HG02981 (cell line): ENCODE measurements around the gene ABLIM1.

Experiments
- ATAC-seq: cut with Tn5 transposase; IDR thresholded peaks from one replicate; pipeline ENCODE4 v1.9.1; 2021; ENCODE audit warnings: mild to moderate bottlenecking, moderate library complexity; ENCODE audit not compliant: unreplicated experiment

Gene ABLIM1

GRCh38 chr10:114624951-114625780, 32.9 kb downstream of the ABLIM1 start:
- ATAC-seq = no peak

DNA sequence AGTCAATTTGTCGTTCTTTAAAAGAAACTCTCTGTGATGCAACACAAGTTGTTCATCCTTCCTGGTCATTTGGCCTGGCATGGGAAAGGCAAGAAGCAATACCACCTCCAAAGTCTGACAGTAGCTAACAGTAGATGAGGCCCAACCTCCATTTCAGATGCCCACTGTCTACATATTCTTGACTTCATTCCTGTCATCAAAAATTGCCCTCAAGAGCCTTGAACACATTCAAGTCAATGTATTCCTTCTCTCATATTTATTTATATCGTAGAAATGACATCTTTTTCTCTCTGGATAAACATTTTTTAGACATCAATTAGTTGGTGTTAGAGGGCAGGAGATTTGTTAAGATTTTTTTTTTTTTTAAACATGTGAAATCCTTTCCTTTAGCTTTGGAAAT, 33.7 kb downstream of the ABLIM1 start:
- no peak for ATAC-seq

- no peak for ATAC-seq
Observed at GRCh38 chr10:114623661-114624294, 34.3 kb downstream of the ABLIM1 start.

DNA sequence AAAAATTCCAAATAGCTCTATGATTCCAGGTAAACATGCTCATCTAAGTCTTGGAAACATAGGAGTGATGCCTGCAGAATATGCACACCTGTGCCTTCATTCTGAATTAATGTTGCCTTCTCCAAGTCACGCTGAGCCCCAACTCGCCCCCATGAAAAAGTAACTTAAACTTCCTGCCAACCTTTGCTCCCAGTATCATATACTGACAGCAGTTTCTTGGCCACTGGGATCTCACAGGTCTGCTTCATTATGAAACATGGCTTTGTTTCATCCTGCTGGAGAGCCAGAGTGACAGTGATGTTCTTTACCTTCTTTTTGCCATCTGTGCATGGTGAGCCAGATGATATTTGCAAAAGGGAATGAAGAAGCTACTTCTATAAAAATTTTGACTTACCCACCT, 34.9 kb downstream of the ABLIM1 start:
- no peak for ATAC-seq

- ATAC-seq = no peak
Observed at GRCh38 chr10:114618722-114619121, 39.4 kb downstream of the ABLIM1 start.

- no peak for ATAC-seq
Observed at GRCh38 chr10:114616516-114616915, 41.6 kb downstream of the ABLIM1 start.

DNA sequence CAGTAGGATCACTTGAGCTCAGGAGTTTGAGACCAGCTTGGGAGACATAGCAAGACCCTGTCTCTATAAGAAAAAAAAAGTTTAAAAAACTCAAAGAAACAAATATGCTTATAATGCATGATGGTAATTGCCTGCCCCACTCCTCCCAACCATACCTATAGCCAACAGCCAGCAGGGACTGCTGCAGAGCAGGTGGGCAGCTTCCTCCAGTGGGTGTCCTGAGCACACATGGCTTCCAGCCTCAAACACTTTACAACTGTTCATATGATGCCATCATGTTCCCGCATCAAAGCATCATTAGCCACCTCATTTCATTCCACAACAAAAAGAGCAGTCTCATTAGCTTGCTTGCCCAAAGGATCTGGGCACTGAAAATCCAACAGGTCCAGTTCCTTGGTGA, 42.0 kb downstream of the ABLIM1 start:
- no peak for ATAC-seq

- ATAC-seq = peak; percentile 97
Observed at GRCh38 chr10:114615600-114616007, 42.5 kb downstream of the ABLIM1 start.

GRCh38 chr10:114613237-114613979, 44.7 kb downstream of the ABLIM1 start:
- no peak for ATAC-seq

DNA sequence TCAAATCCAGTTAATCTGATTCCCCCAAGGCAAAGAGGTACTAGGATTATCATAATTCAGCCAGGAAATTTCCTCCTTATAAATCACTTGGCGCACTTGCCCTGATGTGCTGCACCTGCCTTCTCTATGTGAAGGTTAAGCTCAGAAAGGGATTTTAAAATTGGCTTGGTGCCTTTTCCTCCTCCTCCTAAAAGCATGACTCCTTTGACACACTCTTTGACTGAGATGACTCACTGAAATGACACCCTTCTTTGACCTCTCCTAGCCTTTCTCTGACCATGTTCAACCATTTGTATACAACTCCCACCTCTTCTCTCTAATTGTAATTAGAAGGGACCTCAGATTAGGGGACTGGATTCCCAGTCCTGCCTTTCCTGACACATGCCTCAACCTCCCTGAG, 46.5 kb downstream of the ABLIM1 start:
- ATAC-seq = no peak

DNA sequence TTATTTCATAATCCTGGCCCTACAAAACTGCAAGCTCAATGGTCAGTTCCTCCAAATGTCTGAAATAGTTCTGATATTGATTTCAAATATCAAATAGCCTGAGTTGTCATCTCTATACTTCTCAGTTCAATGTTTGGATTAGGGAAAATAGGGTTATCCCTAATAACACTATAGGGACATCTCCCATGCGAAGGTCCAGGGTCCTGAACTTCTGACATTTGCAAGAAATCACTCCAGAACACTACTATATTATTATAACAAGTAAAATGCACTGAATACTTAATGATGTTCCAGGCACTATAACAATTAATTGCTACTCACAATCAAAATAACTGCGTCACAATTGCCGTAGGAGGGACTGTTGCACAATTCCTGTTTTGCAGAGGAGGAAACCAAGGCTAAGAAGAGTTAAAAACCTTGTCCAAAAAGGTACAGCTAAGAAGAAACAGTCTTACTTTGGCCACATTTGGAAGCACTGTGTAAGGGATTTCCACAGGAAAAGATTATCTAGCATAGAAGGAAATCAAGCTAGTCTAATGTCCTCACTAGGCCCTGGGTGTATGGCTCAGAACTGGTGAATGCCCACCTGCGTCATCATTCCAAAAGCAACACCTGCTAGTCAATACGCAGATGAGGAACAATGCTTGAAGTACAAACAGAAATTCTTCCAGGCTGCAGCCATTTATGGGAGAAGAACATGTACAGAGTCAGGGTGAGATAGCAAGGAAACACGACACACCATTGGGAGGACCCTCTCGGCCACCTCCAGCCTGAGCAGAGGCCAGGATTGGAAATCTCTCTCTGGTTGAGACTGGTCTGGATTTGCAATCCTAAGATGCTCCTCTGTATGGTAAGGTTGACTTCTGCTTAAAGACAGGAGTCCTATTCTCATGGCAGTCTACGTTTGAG, 48.3 kb downstream of the ABLIM1 start:
- no peak for ATAC-seq

DNA sequence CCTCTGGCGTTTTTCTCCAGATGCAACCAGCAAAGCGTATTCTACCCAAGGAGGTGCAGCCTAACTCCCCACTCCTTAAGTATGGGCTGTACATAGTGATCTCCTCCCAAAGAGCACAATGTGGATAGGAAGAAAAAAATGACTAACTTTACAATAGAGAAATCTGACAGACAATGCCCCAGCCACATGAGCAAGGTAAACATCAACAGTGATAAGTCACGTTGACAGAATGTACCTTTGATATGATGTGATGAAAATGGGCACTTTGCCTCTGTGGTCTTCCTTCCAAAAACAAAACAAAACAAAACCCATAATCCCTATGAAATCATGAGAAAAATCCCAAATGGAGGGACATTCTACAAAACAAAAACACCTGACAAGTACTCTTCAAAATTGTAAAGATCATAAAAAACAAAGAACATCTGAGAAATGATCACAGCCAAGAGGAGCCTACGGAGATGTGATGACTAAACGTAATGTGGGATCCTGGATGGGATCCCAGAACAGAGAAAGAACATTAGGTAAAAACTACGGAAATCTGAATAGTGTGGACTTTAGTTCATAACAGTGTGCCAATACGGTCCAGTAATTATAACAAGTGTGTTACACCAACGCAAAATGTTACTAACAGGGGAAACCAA, 50.6 kb downstream of the ABLIM1 start:
- ATAC-seq = no peak

DNA sequence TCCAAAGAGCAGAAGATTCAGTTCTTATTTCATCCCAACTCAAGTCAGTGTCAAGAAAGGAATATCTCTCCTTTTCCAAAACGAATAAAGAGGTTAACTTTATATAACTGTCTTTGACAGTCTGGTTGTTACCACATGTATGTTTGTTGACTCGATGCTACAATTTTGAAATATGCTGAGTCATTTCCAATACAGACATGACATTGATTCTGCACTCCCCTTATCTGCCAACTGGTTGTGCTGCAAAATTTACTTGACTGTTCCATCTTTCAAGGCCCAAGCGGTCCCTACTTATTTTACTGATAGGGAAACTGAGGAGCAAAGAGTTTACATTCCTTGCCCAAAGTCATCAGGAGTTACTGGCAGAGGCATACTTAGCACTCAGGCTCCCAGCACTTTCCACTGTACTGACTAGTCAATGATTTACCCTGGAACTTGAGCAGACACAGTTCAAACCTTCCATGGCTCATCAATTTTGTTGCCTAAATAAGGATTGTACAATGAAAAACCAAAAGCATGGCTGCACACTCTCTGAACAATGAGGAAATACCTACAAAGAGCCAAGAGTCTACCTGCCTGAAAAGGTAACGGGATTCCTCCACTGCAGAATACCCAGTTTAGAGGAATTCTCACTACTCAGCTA, 52.8 kb downstream of the ABLIM1 start:
- peak; percentile 47 for ATAC-seq

DNA sequence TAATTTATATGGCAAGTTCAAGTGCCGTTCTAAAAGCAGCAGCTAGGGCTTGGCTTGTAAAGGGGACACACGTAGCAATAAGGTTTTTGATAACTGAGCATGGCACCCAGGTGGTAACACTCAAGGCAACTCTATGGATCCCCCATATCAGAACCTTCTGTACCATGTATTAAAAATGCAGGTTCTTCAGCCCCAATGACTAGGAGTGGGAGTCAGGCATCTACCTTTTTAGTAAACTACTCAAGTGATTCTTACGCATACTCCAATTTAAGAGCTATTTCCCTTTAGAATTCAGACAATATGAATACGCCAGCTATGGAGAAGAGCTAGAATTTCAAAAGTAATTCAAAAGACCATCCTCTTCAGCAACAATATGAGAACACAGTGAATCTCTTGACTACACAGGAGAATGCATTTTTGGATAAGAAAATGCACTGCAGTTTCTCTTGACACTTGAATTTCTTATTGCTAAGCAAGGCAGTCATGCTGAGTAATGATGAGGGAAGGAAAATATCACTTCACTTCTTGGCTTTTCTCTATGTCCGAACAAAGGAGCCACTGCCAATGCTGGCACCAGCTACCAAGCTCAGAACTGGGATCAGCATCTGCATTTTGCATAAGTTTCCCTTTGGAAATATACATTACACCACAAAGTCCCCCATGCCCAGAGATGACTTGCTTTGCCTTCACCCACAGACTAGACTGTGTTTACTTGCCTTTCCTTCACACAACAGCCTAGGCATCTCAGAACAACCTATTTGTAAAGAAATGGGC, 53.5 kb downstream of the ABLIM1 start:
- ATAC-seq = no peak

- ATAC-seq = no peak
Observed at GRCh38 chr10:114603948-114604347, 54.1 kb downstream of the ABLIM1 start.

DNA sequence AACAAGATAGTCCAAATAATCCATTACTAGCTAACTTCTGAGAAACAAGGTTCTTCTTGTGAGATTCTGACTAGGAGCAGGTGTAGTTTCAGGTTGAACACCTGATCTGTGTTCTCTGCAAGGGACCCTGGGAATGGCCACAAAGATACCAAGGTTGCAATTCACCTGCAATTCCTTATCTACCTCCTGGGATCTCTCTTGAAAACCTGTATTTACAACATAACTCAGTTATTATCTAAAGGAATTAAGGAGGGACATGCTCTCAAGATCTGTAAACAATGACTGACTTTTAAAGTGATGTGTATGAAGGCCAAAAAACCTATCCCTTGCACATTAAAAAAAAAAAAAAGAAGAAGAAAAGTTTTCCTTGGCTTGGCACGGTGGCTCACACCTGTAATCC, 54.8 kb downstream of the ABLIM1 start:
- no peak for ATAC-seq

GRCh38 chr10:114600057-114600456, 58.0 kb downstream of the ABLIM1 start:
- ATAC-seq = no peak

GRCh38 chr10:114596793-114597192, 61.3 kb downstream of the ABLIM1 start:
- ATAC-seq = no peak
